ENCODE results near the gene ARPC5.

ARPC5 gene

DNA sequence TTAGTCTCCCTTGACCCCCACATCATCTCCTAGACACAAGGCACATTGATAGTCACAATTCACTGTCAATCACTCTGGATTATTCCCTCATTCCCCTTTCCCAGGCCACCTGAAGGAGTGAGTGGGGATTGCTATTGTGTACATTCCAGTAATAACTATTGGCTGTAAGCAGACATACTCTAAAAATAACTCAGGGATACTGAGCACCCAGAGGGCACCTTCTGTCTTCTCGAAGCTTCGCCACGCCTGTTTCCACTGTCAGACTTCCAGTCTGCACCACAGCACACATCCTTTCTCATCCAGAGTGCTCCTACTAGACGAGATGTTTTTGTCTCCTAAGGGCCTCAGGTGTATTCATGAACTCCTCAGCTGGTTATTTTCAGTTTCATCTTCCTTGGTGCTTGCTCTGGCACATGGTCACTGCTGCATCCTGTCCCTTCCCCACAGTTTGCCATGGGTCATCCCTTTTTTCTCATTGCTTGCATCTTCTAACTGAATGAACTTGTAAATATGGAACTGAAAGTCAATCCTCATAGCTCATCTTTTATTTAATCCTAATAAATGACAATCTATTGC is 18.4 kb upstream of the ARPC5 start:
- Mint-ChIP-seq H3K4me1 (ENCODE audit: low read depth) (peaks cover 41% of the 10 kb centered on the region), H3K27ac (peak overlapping the region; percentile 90), H3K9me3 (no peaks in the 10 kb centered on the region), H3K27me3 (ENCODE audit: low read depth) (no peaks in the 10 kb centered on the region), H3K36me3 (ENCODE audit: low read depth) (peaks cover 2% of the 10 kb centered on the region), H3K4me3 (peak overlapping the region; percentile 41)

- Mint-ChIP-seq H3K36me3 (ENCODE audit: low read depth) (peaks cover 2% of the 10 kb centered on the region), H3K27me3 (ENCODE audit: low read depth) (no peaks in the 10 kb centered on the region), H3K4me3 (peak overlapping the region; percentile 41), H3K27ac (peak overlapping the region; percentile 90), H3K9me3 (no peaks in the 10 kb centered on the region), H3K4me1 (ENCODE audit: low read depth) (peaks cover 41% of the 10 kb centered on the region)
These were observed 17.8 kb upstream of the ARPC5 start for GRCh38 chr1:183653462-183653794.

- Mint-ChIP-seq H3K4me3 (peak within 1 kb of the TSS; percentile 49), H3K27me3 (ENCODE audit: low read depth) (no peaks in the 10 kb centered on the region), H3K27ac (peak within 1 kb of the TSS; percentile 90), H3K4me1 (ENCODE audit: low read depth) (peaks cover 41% of the 10 kb centered on the region), H3K9me3 (no peaks in the 10 kb centered on the region), H3K36me3 (ENCODE audit: low read depth) (peaks cover 2% of the 10 kb centered on the region)
These were observed 17.2 kb upstream of the ARPC5 start, which contains the start of gene APOBEC4 for GRCh38 chr1:183652547-183653461. Gene APOBEC4, minus strand, starts transcription at chr1:183653316. Its CDS starts 4,535 bp downstream, at chr1:183648781.

DNA sequence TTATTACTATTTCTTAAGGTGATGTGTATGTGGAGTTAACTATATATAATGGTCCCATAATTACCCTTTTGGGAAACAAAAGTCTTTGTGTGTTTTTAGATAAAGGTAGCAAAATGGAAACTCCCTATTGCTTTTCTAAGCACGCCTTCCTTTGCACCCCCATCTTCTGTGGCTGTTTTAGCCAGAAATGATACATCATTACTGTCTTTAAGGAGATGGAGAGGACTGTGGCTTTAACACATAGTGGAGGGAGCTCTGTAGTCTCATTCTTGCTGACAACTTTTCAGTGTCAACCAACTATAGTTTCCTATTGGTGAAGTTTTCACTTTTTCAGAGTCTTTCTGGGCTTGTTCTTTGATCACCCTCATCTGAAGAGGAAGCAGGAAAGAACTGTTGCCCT is 16.5 kb upstream of the ARPC5 start:
- Mint-ChIP-seq H3K9me3 (no peaks in the 10 kb centered on the region), H3K27me3 (ENCODE audit: low read depth) (no peaks in the 10 kb centered on the region), H3K36me3 (ENCODE audit: low read depth) (peaks cover 2% of the 10 kb centered on the region), H3K4me3 (peak overlapping the region; percentile 49), H3K4me1 (ENCODE audit: low read depth) (peaks cover 41% of the 10 kb centered on the region), H3K27ac (peak overlapping the region; percentile 90)

- Mint-ChIP-seq H3K9me3 (no peaks in the 10 kb centered on the region), H3K4me3 (peak overlapping the region; percentile 49), H3K27me3 (ENCODE audit: low read depth) (no peaks in the 10 kb centered on the region), H3K27ac (peak overlapping the region; percentile 90), H3K4me1 (ENCODE audit: low read depth) (peaks cover 44% of the 10 kb centered on the region), H3K36me3 (ENCODE audit: low read depth) (peaks cover 2% of the 10 kb centered on the region)
These were observed 16.0 kb upstream of the ARPC5 start for GRCh38 chr1:183651612-183652011.

GRCh38 chr1:183648042-183648441 is 12.5 kb upstream of the ARPC5 start:
- Mint-ChIP-seq H3K27ac (peak overlapping the region; percentile 4), H3K9me3 (no peaks in the 10 kb centered on the region), H3K4me3 (no peak overlapping the region), H3K4me1 (ENCODE audit: low read depth) (peaks cover 26% of the 10 kb centered on the region), H3K36me3 (ENCODE audit: low read depth) (peaks cover 2% of the 10 kb centered on the region), H3K27me3 (ENCODE audit: low read depth) (no peaks in the 10 kb centered on the region)

DNA sequence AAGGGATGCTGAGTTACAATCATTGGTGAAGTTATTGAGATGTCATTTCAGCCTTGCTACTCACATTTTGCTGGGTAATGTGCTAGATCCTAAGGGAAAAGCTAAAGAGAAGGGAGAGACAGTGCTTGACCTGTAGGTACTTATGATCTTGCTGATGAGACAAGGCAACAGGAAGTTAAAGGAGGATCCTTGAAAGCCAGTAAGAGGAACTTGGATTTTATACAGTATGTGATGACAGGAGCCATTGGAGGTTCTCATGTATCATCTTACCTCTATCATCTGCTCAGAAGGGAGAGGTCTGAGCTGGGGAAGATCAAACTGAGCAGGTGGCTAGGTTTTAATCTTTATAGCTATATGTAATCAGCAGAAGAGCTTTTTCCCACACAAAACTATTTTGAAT is 11.2 kb upstream of the ARPC5 start:
- Mint-ChIP-seq H3K27me3 (ENCODE audit: low read depth) (no peaks in the 10 kb centered on the region), H3K4me1 (ENCODE audit: low read depth) (peaks cover 13% of the 10 kb centered on the region), H3K9me3 (no peaks in the 10 kb centered on the region), H3K27ac (no peak overlapping the region), H3K4me3 (no peak overlapping the region), H3K36me3 (ENCODE audit: low read depth) (peaks cover 3% of the 10 kb centered on the region)

- Mint-ChIP-seq H3K4me1 (ENCODE audit: low read depth) (peaks cover 8% of the 10 kb centered on the region), H3K36me3 (ENCODE audit: low read depth) (peaks cover 2% of the 10 kb centered on the region), H3K4me3 (no peak overlapping the region), H3K9me3 (no peaks in the 10 kb centered on the region), H3K27me3 (ENCODE audit: low read depth) (no peaks in the 10 kb centered on the region), H3K27ac (no peak overlapping the region)
These were observed 9.9 kb upstream of the ARPC5 start for GRCh38 chr1:183645531-183645930.

DNA sequence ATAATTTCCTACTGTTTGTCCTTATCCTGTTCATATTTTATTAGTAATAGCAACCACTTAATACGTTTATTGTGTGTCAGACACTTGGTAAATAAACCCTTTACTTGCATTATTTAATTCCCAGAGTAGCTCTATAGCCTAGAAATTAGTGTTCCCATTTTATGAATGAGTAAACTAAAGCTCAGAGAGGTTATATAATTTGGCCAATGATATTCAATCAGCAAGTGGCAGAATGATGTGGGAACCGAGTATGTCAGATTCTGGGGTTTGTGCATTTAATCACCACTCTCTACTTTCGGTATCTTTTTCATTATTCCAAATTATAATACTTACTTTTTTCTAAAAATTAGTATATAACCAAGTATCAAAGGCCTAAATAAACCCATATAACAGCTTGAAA is 6.6 kb upstream of the ARPC5 start:
- peaks cover 2% of the 10 kb centered on the region for H3K36me3 Mint-ChIP-seq (ENCODE audit: low read depth)
- peaks cover 17% of the 10 kb centered on the region for H3K4me1 Mint-ChIP-seq (ENCODE audit: low read depth)
- peaks cover 2% of the 10 kb centered on the region for H3K27me3 Mint-ChIP-seq (ENCODE audit: low read depth)
- no peak overlapping the region for H3K27ac Mint-ChIP-seq
- no peak overlapping the region for H3K4me3 Mint-ChIP-seq
- H3K9me3 Mint-ChIP-seq: no peaks in the 10 kb centered on the region

- no peaks in the 10 kb centered on the region for H3K9me3 Mint-ChIP-seq
- H3K4me1 Mint-ChIP-seq (ENCODE audit: low read depth): peaks cover 26% of the 10 kb centered on the region
- peaks cover 10% of the 10 kb centered on the region for H3K27me3 Mint-ChIP-seq (ENCODE audit: low read depth)
- H3K27ac Mint-ChIP-seq: no peak overlapping the region
- no peak overlapping the region for H3K4me3 Mint-ChIP-seq
- H3K36me3 Mint-ChIP-seq (ENCODE audit: low read depth): peaks cover 5% of the 10 kb centered on the region
These were observed 4.6 kb upstream of the ARPC5 start for GRCh38 chr1:183640193-183640592.

GRCh38 chr1:183638649-183639387 is 3.2 kb upstream of the ARPC5 start:
- Mint-ChIP-seq H3K4me3 (no peak overlapping the region), H3K9me3 (no peaks in the 10 kb centered on the region), H3K4me1 (ENCODE audit: low read depth) (peaks cover 26% of the 10 kb centered on the region)

DNA sequence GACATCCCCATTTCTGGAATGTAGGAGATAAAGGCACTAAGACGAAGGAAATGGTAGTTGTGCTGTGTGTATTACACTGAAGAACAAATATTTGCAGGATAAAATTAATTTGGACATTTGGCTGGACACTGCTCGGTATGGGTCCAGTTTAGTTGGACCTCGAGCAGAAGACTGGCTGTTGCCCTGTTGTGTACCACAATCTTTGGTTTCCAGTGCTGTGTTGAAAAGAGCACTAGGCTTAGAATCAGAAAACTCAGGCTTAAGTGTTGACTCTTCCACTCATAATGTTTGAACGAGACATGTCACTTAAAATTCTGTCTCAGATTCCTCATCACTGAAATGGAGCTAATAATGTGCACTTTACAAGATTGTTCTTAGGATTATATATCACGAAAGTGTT is 1.2 kb upstream of the ARPC5 start:
- Mint-ChIP-seq H3K27me3 (ENCODE audit: low read depth) (peaks cover 10% of the 10 kb centered on the region), H3K9me3 (no peaks in the 10 kb centered on the region), H3K4me3 (peak overlapping the region; percentile 100), H3K4me1 (ENCODE audit: low read depth) (peaks cover 38% of the 10 kb centered on the region), H3K36me3 (ENCODE audit: low read depth) (peaks cover 17% of the 10 kb centered on the region), H3K27ac (peak overlapping the region; percentile 100)

More at GRCh38 chr1:183638649-183639387, 3.2 kb upstream of the ARPC5 start:
- no peak overlapping the region for H3K27ac Mint-ChIP-seq
- peaks cover 10% of the 10 kb centered on the region for H3K27me3 Mint-ChIP-seq (ENCODE audit: low read depth)
- peaks cover 7% of the 10 kb centered on the region for H3K36me3 Mint-ChIP-seq (ENCODE audit: low read depth)

DNA sequence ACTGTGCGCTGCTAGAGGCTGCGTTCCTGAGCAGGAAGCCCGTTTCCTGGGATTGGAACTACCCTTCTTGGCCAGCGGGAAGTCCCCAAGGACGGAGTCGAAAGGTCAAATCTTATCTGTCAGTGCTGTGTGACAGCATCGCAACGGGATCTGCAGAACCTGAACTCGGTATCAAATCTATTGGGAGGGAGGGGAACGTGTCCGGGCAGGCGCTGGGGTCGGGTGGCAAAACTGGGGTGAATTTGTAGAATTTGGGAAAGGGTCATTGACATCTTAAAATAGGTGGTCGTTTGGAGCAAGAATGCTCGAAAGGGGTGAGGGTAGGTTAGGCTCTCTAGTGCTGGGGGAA is 725 bp upstream of the ARPC5 start:
- H3K27me3 Mint-ChIP-seq (ENCODE audit: low read depth): peaks cover 10% of the 10 kb centered on the region
- peaks cover 38% of the 10 kb centered on the region for H3K4me1 Mint-ChIP-seq (ENCODE audit: low read depth)
- peak overlapping the region; percentile 100 for H3K27ac Mint-ChIP-seq
- H3K4me3 Mint-ChIP-seq: peak overlapping the region; percentile 100
- H3K36me3 Mint-ChIP-seq (ENCODE audit: low read depth): peaks cover 19% of the 10 kb centered on the region
- no peaks in the 10 kb centered on the region for H3K9me3 Mint-ChIP-seq

GRCh38 chr1:183635099-183635605 is 431 bp downstream of the ARPC5 start:
- H3K4me3 Mint-ChIP-seq: peak overlapping the region; percentile 100
- H3K4me1 Mint-ChIP-seq (ENCODE audit: low read depth): peaks cover 45% of the 10 kb centered on the region
- H3K27ac Mint-ChIP-seq: peak overlapping the region; percentile 100
- H3K27me3 Mint-ChIP-seq (ENCODE audit: low read depth): peaks cover 10% of the 10 kb centered on the region
- no peaks in the 10 kb centered on the region for H3K9me3 Mint-ChIP-seq
- H3K36me3 Mint-ChIP-seq (ENCODE audit: low read depth): peaks cover 26% of the 10 kb centered on the region

Data from T-helper 1 cell treated with Interleukin-12 subunit alpha and Interleukin-12 subunit beta and Interleukin-4 antibody, amounts not matched to agents 30 μg/mL and 1 μg/mL, for 36 hours (primary cell).